K562 (cell line): Measurements from ENCODE around the gene NFKBIB. TPM values are rescaled to one million over a fixed set of nuclear protein-coding genes. Genes with fewer than 3 reads are reported as not detected.

ENCODE experiments used
- ATAC-seq: fragments of 200-7000 bp; cut with Tn5 transposase; 3 replicates; pipeline ENCODE4 v1.9.1; 2020; ENCODE audit warnings: moderate library complexity
- BruUV-seq: library from RNA; stranded (reverse); fragments of 400-500 nt; replicated peaks from 2 replicates; lab custom pipeline; 2021; lab: Mats Ljungman, UMichigan
- CTCF ChIA-PET: fragments of 300-600 bp; formaldehyde crosslinking; extraction: SDS; loops from one replicate; lab custom pipeline; 2021; ENCODE audit warnings: low intra/inter-chr PET ratio; lab: Yijun Ruan, JAX
- POLR2A ChIA-PET: fragments of 300-600, 350-650 bp; sonication (Branson Sonifier 250); formaldehyde crosslinking; extraction: SDS; loops from one replicate; lab custom pipeline; 2021; ENCODE audit warnings: antibody characterized with exemption, inconsistent platforms; lab: Yijun Ruan, JAX
- DNase-seq, 4 experiments: peaks; one replicate each; pipeline versions ENCODE4 v3.0.0 to v3.0.0-alpha.2; 2011 to 2018; ENCODE audit warnings: low spot score in 3 of 4, mixed read lengths in 3 of 4; ENCODE audit errors: extremely low read depth in 1 of 4
- FAIRE-seq: peaks from 2 replicates; lab custom pipeline; 2011; peaks lifted over from hg19 to GRCh38; lab: Jason Lieb, UNC
- H2AFZ ChIP-seq: 2 replicates; pipeline ENCODE4 v1.6.0; 2011; ENCODE audit warnings: low read depth, low read length, control low read depth, inconsistent platforms
- H3K27ac ChIP-seq: fragments of 200-600 bp; 3 replicates; pipeline ENCODE4 v1.8.0; 2011; ENCODE audit warnings: low read depth, mild to moderate bottlenecking, control low read depth, inconsistent platforms, low read length, moderate library complexity, mixed read lengths; ENCODE audit errors: extremely low read depth
- H3K27me3 ChIP-seq, 2 experiments: fragments of 300-600 bp in 1 of 2; 2 replicates in 1 of 2; 3 replicates in 1 of 2; pipeline versions ENCODE4 v1.6.0 to v1.8.0; 2011; ENCODE audit warnings: inconsistent platforms in 2 of 2, low read length in 2 of 2, mild to moderate bottlenecking in 1 of 2, mixed read lengths in 1 of 2, moderate library complexity in 1 of 2; ENCODE audit not compliant: control insufficient read depth in 2 of 2, insufficient read depth in 2 of 2
- H3K36me3 ChIP-seq: fragments of 300-600 bp; 3 replicates; pipeline ENCODE4 v1.8.0; 2011; ENCODE audit warnings: mild to moderate bottlenecking, low read length, inconsistent platforms; ENCODE audit not compliant: control insufficient read depth, insufficient read depth
- H3K4me1 ChIP-seq, 2 experiments: fragments of 200-600 bp in 1 of 2; replicated peaks in 1 of 2; 2 replicates in 1 of 2; 3 replicates in 1 of 2; pipeline versions ENCODE4 v1.5.1 to v1.8.0; 2011; ENCODE audit warnings: inconsistent platforms in 2 of 2, low read length in 2 of 2, mild to moderate bottlenecking in 1 of 2, mixed read lengths in 1 of 2, moderate library complexity in 1 of 2; ENCODE audit not compliant: control insufficient read depth in 2 of 2, insufficient read depth in 2 of 2
- H3K4me2 ChIP-seq: 2 replicates; pipeline ENCODE4 v1.6.1; 2011; ENCODE audit warnings: low read length, control low read depth, inconsistent platforms, mixed read lengths; ENCODE audit not compliant: insufficient read depth
- H3K4me3 ChIP-seq: fragments of 200-600 bp; sonication (generic), shearing (Covaris generic); 2 replicates; pipeline ENCODE4 v1.5.1; 2016; ENCODE audit warnings: control low read depth, inconsistent platforms
- H3K79me2 ChIP-seq: fragments of 200-600 bp; 3 replicates; pipeline ENCODE4 v1.8.0; 2011; ENCODE audit warnings: low read length, inconsistent platforms; ENCODE audit not compliant: control insufficient read depth, insufficient read depth
- H3K9ac ChIP-seq, 2 experiments: 2 replicates each; pipeline versions ENCODE4 v1.6.0 to v1.6.1; 2011; ENCODE audit warnings: low read depth in 2 of 2, low read length in 2 of 2, control low read depth in 1 of 2, inconsistent platforms in 1 of 2, mild to moderate bottlenecking in 1 of 2, mixed read lengths in 1 of 2; ENCODE audit not compliant: insufficient read depth in 1 of 2
- H3K9me1 ChIP-seq: one replicate; pipeline ENCODE4 v1.6.0; 2011; ENCODE audit warnings: inconsistent platforms, mild to moderate bottlenecking, low read length, moderate library complexity; ENCODE audit not compliant: control insufficient read depth, insufficient read depth
- H3K9me3 ChIP-seq: replicated peaks from 2 replicates; pipeline ENCODE4 v1.5.1; 2011; ENCODE audit warnings: low read depth, low read length, inconsistent platforms; ENCODE audit not compliant: control insufficient read depth, insufficient read depth
- H4K20me1 ChIP-seq: replicated peaks from 2 replicates; pipeline ENCODE4 v1.6.1; 2011; ENCODE audit warnings: low read length, inconsistent platforms, mixed read lengths; ENCODE audit not compliant: control insufficient read depth, insufficient read depth
- HMG20B ChIP-seq: fragments of 250-450 bp; sonication (Bioruptor Pico); IDR thresholded peaks from 2 replicates; pipeline ENCODE4 v1.5.0; 2021; ENCODE audit warnings: mild to moderate bottlenecking
- HNRNPL ChIP-seq: fragments of 200-400 bp; formaldehyde crosslinking; IDR thresholded peaks from 2 replicates; pipeline ENCODE4 v1.6.1; 2017; ENCODE audit warnings: low read depth, mild to moderate bottlenecking, low read length
- MEF2A ChIP-seq: IDR thresholded peaks from 2 replicates; pipeline ENCODE4 v1.6.1; 2011; ENCODE audit warnings: low read depth, mild to moderate bottlenecking, low read length, moderate library complexity; ENCODE audit not compliant: control insufficient read depth
- POLR2G ChIP-seq: fragments of 200-400 bp; formaldehyde crosslinking; IDR thresholded peaks from 2 replicates; pipeline ENCODE4 v1.6.1; 2017; ENCODE audit warnings: low read depth, mild to moderate bottlenecking, antibody characterized with exemption, low read length, moderate library complexity
- RBFOX2 ChIP-seq: fragments of 200-400 bp; formaldehyde crosslinking; IDR thresholded peaks from 2 replicates; pipeline ENCODE4 v1.6.1; 2017; ENCODE audit warnings: low read depth, mild to moderate bottlenecking, low read length, moderate library complexity
- SUPT5H ChIP-seq: fragments of 450-650 bp; IDR thresholded peaks from 2 replicates; pipeline ENCODE4 v1.6.1; 2016
- WGBS: fragments of 100-300 bp; shearing (Covaris generic); methylation state at CpG from one replicate; pipeline ENCODE4 v1.1.6; 2016; ENCODE audit warnings: low coverage, mixed read lengths; ENCODE audit not compliant: insufficient coverage; ENCODE audit errors: missing lambda C conversion rate; 5-methylcytosine and 5-hydroxymethylcytosine counted together
- in situ Hi-C: fragments of 300-500 bp; cut with MboI; formaldehyde crosslinking; loops from 4 replicates; pipeline ENCODE4 v1.15.0; 2018; ENCODE audit warnings: inconsistent platforms, mixed read lengths
- intact Hi-C: fragments of 100-400 bp; cut with micrococcal nuclease; formaldehyde crosslinking; loops from 2 replicates; pipeline ENCODE4 v1.14.2; 2022
- polyA plus RNA-seq, 8 experiments: library from polyadenylated mRNA; depleted of rRNA in 4 of 8; stranded (reverse) in 5 of 8; unstranded in 3 of 8; fragments of >200 nt; fragmentation: Nextera tagmentation in 2 of 8; fragmentation: Illumina TruSeq in 1 of 8; extraction: Ambion mirVana in 2 of 8; extraction: Trizol in 1 of 8; gene quantifications; 2 replicates each; pipeline versions ENCODE4 v1.2.1 to v1.2.3, GENCODE V29; 2011 to 2014; ENCODE audit warnings: inconsistent platforms in 1 of 8, missing spikeins in 1 of 8
- total RNA-seq, 7 experiments: library from RNA; depleted of rRNA in 6 of 7; stranded (reverse); fragments of >200 nt in 6 of 7; fragmentation: Illumina TruSeq in 2 of 7; extraction: Trizol in 2 of 7; gene quantifications; 2 replicates each; pipeline versions ENCODE4 v1.2.1 to v1.2.3, GENCODE V29; 2011 to 2021; ENCODE audit warnings: low replicate concordance in 1 of 7
- TF ChIP-seq, protein P1 (sequence below): fragments of 250-450 bp; sonication (Bioruptor Pico); IDR thresholded peaks from 2 replicates; pipeline ENCODE4 v1.4.0; 2020; ENCODE audit warnings: mild to moderate bottlenecking, moderate library complexity

The NFKBIB gene
- total and polyA plus RNA-seq, 9 of the 15 experiments (the other 6 are each of a cell fraction or from before 2014, with no cell fraction given) = 1.5 to 44.9 (median 10.4) TPM

DNA sequence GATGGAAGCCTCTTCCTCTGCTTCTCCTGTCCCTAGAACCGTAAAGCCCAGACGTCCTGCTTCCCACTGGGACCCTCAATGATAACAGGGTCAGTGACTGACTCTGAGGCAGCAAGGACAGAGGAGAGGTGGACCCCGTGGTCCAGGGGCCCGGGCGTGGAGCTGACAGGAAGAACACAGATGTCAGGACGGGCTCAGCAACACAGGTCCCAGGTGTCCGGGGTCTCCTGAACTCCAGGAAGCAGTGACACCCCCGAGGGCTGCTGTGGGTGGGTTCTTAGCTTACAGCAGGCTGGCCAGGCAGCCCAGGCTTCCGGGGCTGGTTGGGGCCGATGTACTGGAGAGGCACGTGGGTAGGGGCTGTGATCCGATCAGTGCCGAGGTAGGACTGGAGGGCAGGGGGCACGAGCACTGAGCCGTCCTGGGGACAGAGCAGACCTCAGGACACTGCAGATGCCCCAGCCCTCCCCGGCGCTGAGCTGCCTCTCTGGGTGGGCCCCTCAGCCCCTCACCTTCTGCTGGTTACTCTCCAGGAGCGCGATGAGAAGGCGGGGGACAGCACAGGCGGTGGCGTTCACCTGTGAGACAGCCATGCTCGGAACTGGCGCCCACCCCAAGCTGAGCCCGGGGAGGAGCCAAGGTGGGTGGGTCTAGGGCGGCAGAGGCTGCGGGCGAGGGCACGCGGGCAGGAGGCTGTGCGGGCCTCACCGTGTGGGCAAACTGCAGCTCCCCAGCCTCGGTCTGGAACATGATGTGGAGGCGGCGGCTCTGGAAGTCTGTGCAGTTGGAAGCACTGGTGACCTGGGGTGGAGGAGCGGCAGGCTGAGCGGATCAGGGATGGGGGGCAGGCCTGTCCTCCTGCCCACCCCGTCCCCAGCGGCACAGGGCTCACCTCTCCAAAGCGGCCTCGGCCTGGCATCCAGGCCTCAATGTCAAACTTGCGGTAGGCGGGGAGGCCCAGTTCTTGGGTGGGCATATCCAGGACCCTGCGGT is 15.9 kb downstream of the NFKBIB start:
- CTCF ChIA-PET = no interaction called here
- WGBS = 83% methylated on average over 30 of the region's 44 CpGs
- POLR2A ChIA-PET = interaction anchor here (0.6 to 0.7 kb wide), 2 partner anchors 10 to 11 kb away, joined by 3 to 4 read pairs; no protein-coding TSS in a partner anchor
- in situ Hi-C loops = no loop called here
- no peak overlapping the region for H2AFZ ChIP-seq
- DNase-seq (peak in 1 of 4 experiments; percentile 8), FAIRE-seq (no peak), ATAC-seq (no peak)
- H3K4me1 ChIP-seq = peaks cover 0 to 49% of the 10 kb centered on the region in 2 experiments; a peak in 3 of 5 replicates
- TF ChIP-seq RBFOX2 (0 out of 2 replicates have a peak, but pooled peaks have one; percentile 19), HMG20B (CRISPR knock-in tag) (no peak), MEF2A (no peak), SUPT5H (no peak), HNRNPL (peak; percentile 44; the same call in 1 of the 2 replicates), POLR2G (peak; percentile 57; the same call in 1 of the 2 replicates)
- TF ChIP-seq, protein P1, sequence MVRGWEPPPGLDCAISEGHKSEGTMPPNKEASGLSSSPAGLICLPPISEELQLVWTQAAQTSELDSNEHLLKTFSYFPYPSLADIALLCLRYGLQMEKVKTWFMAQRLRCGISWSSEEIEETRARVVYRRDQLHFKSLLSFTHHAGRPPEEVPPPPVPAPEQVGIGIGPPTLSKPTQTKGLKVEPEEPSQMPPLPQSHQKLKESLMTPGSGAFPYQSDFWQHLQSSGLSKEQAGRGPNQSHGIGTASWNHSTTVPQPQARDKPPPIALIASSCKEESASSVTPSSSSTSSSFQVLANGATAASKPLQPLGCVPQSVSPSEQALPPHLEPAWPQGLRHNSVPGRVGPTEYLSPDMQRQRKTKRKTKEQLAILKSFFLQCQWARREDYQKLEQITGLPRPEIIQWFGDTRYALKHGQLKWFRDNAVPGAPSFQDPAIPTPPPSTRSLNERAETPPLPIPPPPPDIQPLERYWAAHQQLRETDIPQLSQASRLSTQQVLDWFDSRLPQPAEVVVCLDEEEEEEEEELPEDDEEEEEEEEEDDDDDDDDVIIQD (CRISPR knock-in tag) = no peak
- H3K4me3 ChIP-seq = no peak overlapping the region
- intact Hi-C loops = no loop called here
- H3K9me3 ChIP-seq = no peaks in the 10 kb centered on the region
- H3K27me3 ChIP-seq = no peaks in the 10 kb centered on the region
- H3K9me1 ChIP-seq = no peaks in the 10 kb centered on the region
- H3K79me2 ChIP-seq = no peaks in the 10 kb centered on the region
- no peak overlapping the region for H3K27ac ChIP-seq
- peak overlapping the region in 1 of 2 experiments; percentile 47; a peak in 1 of 4 replicates for H3K9ac ChIP-seq
- peaks cover 9% of the 10 kb centered on the region; the same call in 1 of the 3 replicates for H3K36me3 ChIP-seq
- BruUV-seq = TSS peak; percentile 43
- H4K20me1 ChIP-seq = no peaks in the 10 kb centered on the region
- H3K4me2 ChIP-seq = no peak overlapping the region
